ENCODE results near the gene CFAP65.
A peak's percentile ranks its signal among the peaks of the same experiment; 100 is the strongest.

CFAP65 gene

GRCh38 chr2:219030177-219030940 is 11.0 kb downstream of the CFAP65 start:
- DNase-seq: no peak

GRCh38 chr2:219029829-219030165 is 11.5 kb downstream of the CFAP65 start:
- peak; percentile 67 to 77 for DNase-seq

GRCh38 chr2:219028996-219029828 is 12.1 kb downstream of the CFAP65 start:
- DNase-seq: no peak

- DNase-seq: no peak
These were observed 13.2 kb downstream of the CFAP65 start for GRCh38 chr2:219028141-219028540.

GRCh38 chr2:219027511-219028055 is 13.7 kb downstream of the CFAP65 start:
- no peak for DNase-seq

- DNase-seq: no peak
These were observed 14.4 kb downstream of the CFAP65 start for GRCh38 chr2:219026946-219027345.

- DNase-seq: no peak
These were observed 15.4 kb downstream of the CFAP65 start for GRCh38 chr2:219025637-219026585.

GRCh38 chr2:219024059-219024458 is 17.3 kb downstream of the CFAP65 start:
- no peak for DNase-seq

- DNase-seq: no peak
These were observed 18.2 kb downstream of the CFAP65 start for GRCh38 chr2:219023045-219023605.

GRCh38 chr2:219022616-219023015 is 18.7 kb downstream of the CFAP65 start:
- no peak for DNase-seq

GRCh38 chr2:219022041-219022440 is 19.3 kb downstream of the CFAP65 start:
- DNase-seq: no peak

GRCh38 chr2:219021591-219021990 is 19.7 kb downstream of the CFAP65 start:
- DNase-seq: no peak

- DNase-seq: no peak
These were observed 20.5 kb downstream of the CFAP65 start for GRCh38 chr2:219020604-219021365.

GRCh38 chr2:219019436-219019835 is 21.9 kb downstream of the CFAP65 start:
- DNase-seq: no peak

GRCh38 chr2:219018726-219019125 is 22.6 kb downstream of the CFAP65 start:
- DNase-seq: no peak

GRCh38 chr2:219018286-219018685 is 23.0 kb downstream of the CFAP65 start:
- no peak for DNase-seq

GRCh38 chr2:219017201-219017931 is 23.9 kb downstream of the CFAP65 start:
- no peak for DNase-seq

- no peak for DNase-seq
These were observed 24.6 kb downstream of the CFAP65 start for GRCh38 chr2:219016721-219017120.

- no peak for DNase-seq
These were observed 30.4 kb downstream of the CFAP65 start for GRCh38 chr2:219010873-219011272.

- DNase-seq: peak in 1 of 2 donors; percentile 23
These were observed 31.1 kb downstream of the CFAP65 start for GRCh38 chr2:219010162-219010756.
